ENCODE results near the gene TLR3.

The TLR3 gene

DNA sequence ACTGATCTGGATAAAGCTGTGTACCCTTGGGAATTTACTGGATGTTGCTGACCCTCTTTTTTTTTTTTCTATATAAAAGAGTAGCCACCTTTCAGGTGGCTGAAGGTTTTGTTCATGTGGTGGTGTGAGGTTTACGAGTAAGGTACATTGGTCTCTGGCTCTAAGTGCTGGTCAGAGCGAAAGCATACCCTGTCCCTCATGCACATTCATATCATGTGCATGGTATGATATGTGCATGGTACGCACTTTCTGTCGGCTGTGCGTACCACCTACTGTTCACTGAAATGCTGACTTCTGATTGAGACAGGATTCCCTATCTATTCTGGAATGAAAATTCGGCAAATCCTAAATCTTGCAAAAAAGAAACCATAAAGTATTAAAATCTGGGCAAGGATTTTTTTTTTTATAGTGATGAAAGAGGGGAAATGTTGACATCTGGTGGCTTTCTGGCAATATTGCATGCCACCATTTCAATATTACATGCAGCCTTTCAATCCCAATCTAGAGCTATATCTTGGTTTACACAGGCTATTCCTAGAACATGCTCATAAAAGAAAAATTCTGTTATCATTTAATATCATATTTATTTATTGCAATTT lies 68.3 kb downstream of the TLR3 start:
- Histone ChIP-seq H3K36me3 (ENCODE audit: insufficient read depth) (no peaks in the 10 kb centered on the region), H3K4me3 (IDR thresholded peaks at IDR 0.05; ENCODE audit: insufficient read depth, low read depth, low read length) (no peak overlapping the region), H3K9ac (no peak overlapping the region), H3K27me3 (ENCODE audit: insufficient read depth, low read depth) (no peaks in the 10 kb centered on the region), H3K4me2 (no peak overlapping the region), H4K20me1 (ENCODE audit: insufficient read depth) (no peaks in the 10 kb centered on the region), H3K79me2 (ENCODE audit: insufficient read depth, low read depth) (no peaks in the 10 kb centered on the region), H2AFZ (ENCODE audit: low read depth) (no peak overlapping the region), H3K27ac (no peak overlapping the region), H3K4me1 (ENCODE audit: low read depth, poor library complexity, severe bottlenecking) (peaks cover 9% of the 10 kb centered on the region)
- TF ChIP-seq, protein P1, sequence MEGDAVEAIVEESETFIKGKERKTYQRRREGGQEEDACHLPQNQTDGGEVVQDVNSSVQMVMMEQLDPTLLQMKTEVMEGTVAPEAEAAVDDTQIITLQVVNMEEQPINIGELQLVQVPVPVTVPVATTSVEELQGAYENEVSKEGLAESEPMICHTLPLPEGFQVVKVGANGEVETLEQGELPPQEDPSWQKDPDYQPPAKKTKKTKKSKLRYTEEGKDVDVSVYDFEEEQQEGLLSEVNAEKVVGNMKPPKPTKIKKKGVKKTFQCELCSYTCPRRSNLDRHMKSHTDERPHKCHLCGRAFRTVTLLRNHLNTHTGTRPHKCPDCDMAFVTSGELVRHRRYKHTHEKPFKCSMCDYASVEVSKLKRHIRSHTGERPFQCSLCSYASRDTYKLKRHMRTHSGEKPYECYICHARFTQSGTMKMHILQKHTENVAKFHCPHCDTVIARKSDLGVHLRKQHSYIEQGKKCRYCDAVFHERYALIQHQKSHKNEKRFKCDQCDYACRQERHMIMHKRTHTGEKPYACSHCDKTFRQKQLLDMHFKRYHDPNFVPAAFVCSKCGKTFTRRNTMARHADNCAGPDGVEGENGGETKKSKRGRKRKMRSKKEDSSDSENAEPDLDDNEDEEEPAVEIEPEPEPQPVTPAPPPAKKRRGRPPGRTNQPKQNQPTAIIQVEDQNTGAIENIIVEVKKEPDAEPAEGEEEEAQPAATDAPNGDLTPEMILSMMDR (conservative IDR thresholded peaks at IDR 0.05; ENCODE audit: low read depth, low read length), result peak; percentile 78
